ENCODE measurements around the gene ATF7IP.

DNA sequence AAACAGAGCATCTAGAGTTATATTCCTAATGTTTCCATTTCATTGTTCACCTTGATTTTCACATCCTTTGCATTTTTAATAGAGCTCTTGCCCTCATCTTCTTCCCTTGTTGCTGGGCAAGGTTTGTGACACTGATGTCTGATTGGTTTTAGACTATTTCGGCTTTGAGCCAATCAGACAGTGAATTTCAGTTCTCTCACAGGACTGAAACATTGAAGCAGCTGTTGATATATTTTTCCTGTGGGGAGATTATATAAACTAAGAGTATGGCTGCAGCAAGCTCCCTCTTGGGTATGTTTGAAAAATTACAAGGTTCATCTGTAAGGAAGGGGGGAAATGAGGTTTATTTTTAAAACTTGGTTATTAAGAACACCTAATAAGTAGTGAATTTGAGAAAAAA lies 51.2 kb downstream of the ATF7IP start:
- TF ChIP-seq POU2F2 (IDR thresholded peaks at IDR 0.05; ENCODE audit: low read depth, low read length) (no peak), TAF1 (IDR thresholded peaks at IDR 0.05; ENCODE audit: low read depth, low read length) (no peak), POLR2A (IDR thresholded peaks at IDR 0.05; ENCODE audit: low read depth, low read length) (no peak), POLR2AphosphoS5 (IDR thresholded peaks at IDR 0.05; ENCODE audit: low read depth, low read length) (no peak), SPI1 (IDR thresholded peaks at IDR 0.05; ENCODE audit: low read depth, low read length) (no peak), PAX5 (IDR thresholded peaks at IDR 0.05; ENCODE audit: insufficient read depth, low read length, severe bottlenecking) (no peak)

Data from GM12891 (cell line).